Measurements from ENCODE around the gene PIKFYVE.

Gene PIKFYVE

DNA sequence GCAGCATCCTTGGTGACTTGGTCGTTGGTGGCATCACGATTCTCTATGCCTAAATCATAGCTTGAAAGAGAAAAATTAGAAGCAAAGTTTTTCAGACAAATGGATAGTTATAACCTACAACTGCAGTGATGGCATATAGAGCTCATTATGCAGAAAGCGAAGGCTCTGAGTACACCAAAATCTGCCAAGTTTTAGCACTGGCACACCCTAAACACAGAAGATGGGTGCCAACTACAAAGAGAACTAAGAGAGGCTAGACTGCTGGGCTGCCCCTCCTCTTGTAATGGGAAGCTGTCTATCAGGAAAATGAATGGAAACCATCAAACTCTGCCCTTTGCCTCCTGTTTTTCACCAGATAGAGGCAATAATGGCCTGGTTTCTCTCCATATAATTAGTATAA is 17.5 kb upstream of the PIKFYVE start:
- no peak overlapping the region for H3K27ac ChIP-seq (ENCODE audit: low read depth, low read length)
- H3K79me2 ChIP-seq (ENCODE audit: insufficient read depth, low read length): peaks cover 2% of the 10 kb centered on the region; the same call in 1 of the 2 replicates
- H3K4me2 ChIP-seq (ENCODE audit: low read depth, low read length, poor library complexity, severe bottlenecking): no peak overlapping the region

DNA sequence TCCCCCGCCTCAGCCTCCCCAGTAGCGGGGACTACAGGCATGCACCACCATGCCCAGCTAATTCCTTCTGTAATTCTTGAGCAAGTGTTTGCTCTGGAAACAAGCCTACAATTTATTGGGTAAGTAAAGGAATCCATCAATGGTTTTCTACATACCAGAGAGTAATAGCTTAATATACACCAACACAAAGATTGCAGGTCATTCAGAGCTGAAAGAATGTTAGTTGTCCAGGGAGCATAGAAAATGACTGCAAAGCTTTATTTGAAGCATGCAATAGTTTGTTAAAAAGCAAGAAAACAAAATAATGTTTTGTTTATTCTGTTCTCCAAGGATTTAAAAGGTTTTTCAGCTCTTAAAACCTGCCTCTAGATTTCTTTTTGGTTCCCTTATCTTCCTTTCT is 16.8 kb upstream of the PIKFYVE start:
- H3F3A ChIP-seq (ENCODE audit: insufficient read depth): no peaks in the 10 kb centered on the region
- no peak overlapping the region for H3K9ac ChIP-seq (ENCODE audit: low read length)
- no peaks in the 10 kb centered on the region; the same call in 1 of the 2 replicates for H4K20me1 ChIP-seq (ENCODE audit: low read depth, low read length)
- H3K27me3 ChIP-seq (ENCODE audit: low read length): no peaks in the 10 kb centered on the region
- peaks cover 5% of the 10 kb centered on the region; the same call in 1 of the 2 replicates for H3K79me2 ChIP-seq (ENCODE audit: insufficient read depth, low read length)
- no peak overlapping the region for H3K27ac ChIP-seq (ENCODE audit: low read depth, low read length)
- no peak for TF ChIP-seq EZH2phosphoT487 (conservative IDR thresholded peaks at IDR 0.05; ENCODE audit: low read length)
- TF ChIP-seq, protein P1, sequence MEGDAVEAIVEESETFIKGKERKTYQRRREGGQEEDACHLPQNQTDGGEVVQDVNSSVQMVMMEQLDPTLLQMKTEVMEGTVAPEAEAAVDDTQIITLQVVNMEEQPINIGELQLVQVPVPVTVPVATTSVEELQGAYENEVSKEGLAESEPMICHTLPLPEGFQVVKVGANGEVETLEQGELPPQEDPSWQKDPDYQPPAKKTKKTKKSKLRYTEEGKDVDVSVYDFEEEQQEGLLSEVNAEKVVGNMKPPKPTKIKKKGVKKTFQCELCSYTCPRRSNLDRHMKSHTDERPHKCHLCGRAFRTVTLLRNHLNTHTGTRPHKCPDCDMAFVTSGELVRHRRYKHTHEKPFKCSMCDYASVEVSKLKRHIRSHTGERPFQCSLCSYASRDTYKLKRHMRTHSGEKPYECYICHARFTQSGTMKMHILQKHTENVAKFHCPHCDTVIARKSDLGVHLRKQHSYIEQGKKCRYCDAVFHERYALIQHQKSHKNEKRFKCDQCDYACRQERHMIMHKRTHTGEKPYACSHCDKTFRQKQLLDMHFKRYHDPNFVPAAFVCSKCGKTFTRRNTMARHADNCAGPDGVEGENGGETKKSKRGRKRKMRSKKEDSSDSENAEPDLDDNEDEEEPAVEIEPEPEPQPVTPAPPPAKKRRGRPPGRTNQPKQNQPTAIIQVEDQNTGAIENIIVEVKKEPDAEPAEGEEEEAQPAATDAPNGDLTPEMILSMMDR (IDR thresholded peaks at IDR 0.05; ENCODE audit: insufficient read depth, low read length, poor library complexity, severe bottlenecking): no peak
- no peak overlapping the region for H3K4me2 ChIP-seq (ENCODE audit: low read depth, low read length, poor library complexity, severe bottlenecking)
- H3K4me3 ChIP-seq (ENCODE audit: insufficient read depth, low read length, poor library complexity, severe bottlenecking): no peak overlapping the region
- H3K9me2 ChIP-seq (replicated peaks; ENCODE audit: insufficient read depth, low read length): no peaks in the 10 kb centered on the region
- peaks cover 38% of the 10 kb centered on the region; the same call in 1 of the 2 replicates for H3K36me3 ChIP-seq (ENCODE audit: low read length)
- no peak overlapping the region for H2AFZ ChIP-seq (ENCODE audit: low read depth, low read length, severe bottlenecking)
- no peaks in the 10 kb centered on the region for H3K9me3 ChIP-seq (ENCODE audit: insufficient read depth, low read length)

More for the DNA sequence above, 17.5 kb upstream of the PIKFYVE start:
- no peaks in the 10 kb centered on the region for H3K9me2 ChIP-seq (replicated peaks; ENCODE audit: insufficient read depth, low read length)
- H3K36me3 ChIP-seq (ENCODE audit: low read length): peaks cover 40% of the 10 kb centered on the region; the same call in 1 of the 2 replicates
- no peak overlapping the region for H3K4me3 ChIP-seq (ENCODE audit: insufficient read depth, low read length, poor library complexity, severe bottlenecking)
- TF ChIP-seq, protein P1 (IDR thresholded peaks at IDR 0.05; ENCODE audit: insufficient read depth, low read length, poor library complexity, severe bottlenecking): no peak
- no peak for TF ChIP-seq EZH2phosphoT487 (conservative IDR thresholded peaks at IDR 0.05; ENCODE audit: low read length)
- no peaks in the 10 kb centered on the region; the same call in 1 of the 2 replicates for H4K20me1 ChIP-seq (ENCODE audit: low read depth, low read length)
- H3K9me3 ChIP-seq (ENCODE audit: insufficient read depth, low read length): no peaks in the 10 kb centered on the region
- H3F3A ChIP-seq (ENCODE audit: insufficient read depth): no peaks in the 10 kb centered on the region
- H3K9ac ChIP-seq (ENCODE audit: low read length): no peak overlapping the region
- H3K27me3 ChIP-seq (ENCODE audit: low read length): no peaks in the 10 kb centered on the region
- H2AFZ ChIP-seq (ENCODE audit: low read depth, low read length, severe bottlenecking): no peak overlapping the region

DNA sequence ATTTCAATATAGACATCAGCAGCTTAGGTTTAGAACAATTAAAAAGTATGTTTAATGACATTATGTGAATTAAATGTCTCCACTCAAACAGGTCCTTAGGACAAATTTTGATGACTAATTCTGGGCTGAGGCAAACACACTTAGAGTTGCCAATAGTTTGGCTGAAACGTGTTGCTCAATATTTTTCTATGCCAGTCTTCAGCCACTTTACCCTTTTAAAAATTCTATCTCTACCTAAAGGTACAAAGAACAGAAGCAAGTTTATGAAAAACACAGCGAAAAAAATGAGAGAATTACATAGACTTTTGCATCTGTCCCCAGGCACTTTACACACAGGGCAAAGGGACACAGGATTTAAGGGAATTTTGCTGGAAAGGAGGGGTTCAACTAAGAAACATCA is 15.7 kb upstream of the PIKFYVE start:
- Histone ChIP-seq H2AFZ (ENCODE audit: low read depth, low read length, severe bottlenecking) (no peak overlapping the region), H3K79me2 (ENCODE audit: insufficient read depth, low read length) (peaks cover 9% of the 10 kb centered on the region; the same call in 1 of the 2 replicates), H3K27ac (ENCODE audit: low read depth, low read length) (no peak overlapping the region), H3K9ac (ENCODE audit: low read length) (no peak overlapping the region), H3F3A (ENCODE audit: insufficient read depth) (no peaks in the 10 kb centered on the region), H3K9me2 (replicated peaks; ENCODE audit: insufficient read depth, low read length) (no peaks in the 10 kb centered on the region), H3K9me3 (ENCODE audit: insufficient read depth, low read length) (no peaks in the 10 kb centered on the region), H3K36me3 (ENCODE audit: low read length) (peaks cover 36% of the 10 kb centered on the region; the same call in 1 of the 2 replicates), H3K4me2 (ENCODE audit: low read depth, low read length, poor library complexity, severe bottlenecking) (no peak overlapping the region), H3K27me3 (ENCODE audit: low read length) (no peaks in the 10 kb centered on the region), H3K4me3 (ENCODE audit: insufficient read depth, low read length, poor library complexity, severe bottlenecking) (no peak overlapping the region), H4K20me1 (ENCODE audit: low read depth, low read length) (no peaks in the 10 kb centered on the region; the same call in 1 of the 2 replicates)
- TF ChIP-seq, protein P1 (IDR thresholded peaks at IDR 0.05; ENCODE audit: insufficient read depth, low read length, poor library complexity, severe bottlenecking): no peak
- no peak for TF ChIP-seq EZH2phosphoT487 (conservative IDR thresholded peaks at IDR 0.05; ENCODE audit: low read length)
